Renal cortical epithelial cell (primary cell): ENCODE measurements around the gene KRTAP21-2. TPM values are rescaled to one million over a fixed set of nuclear protein-coding genes. Genes with fewer than 3 reads are reported as not detected.

ENCODE experiments used
- total RNA-seq: library from RNA; depleted of rRNA; stranded (reverse); fragments of >200 nt; gene quantifications from 2 replicates; pipeline ENCODE4 v1.2.3, GENCODE V29; 2014

KRTAP21-2 gene
- total RNA-seq, 1 donor from 2014 or later, result not detected

Other genes with a start within 250 kb of the KRTAP21-2 start
- gene KRTAP19-5, start 245.1 kb downstream of the KRTAP21-2 start, total RNA-seq, result not detected in 2 replicates
- gene KRTAP19-6, start 205.4 kb downstream of the KRTAP21-2 start, total RNA-seq, result not detected in 2 replicates
- gene KRTAP19-7, start 185.9 kb downstream of the KRTAP21-2 start, total RNA-seq, result not detected in 2 replicates
- not detected in 2 replicates for gene KRTAP22-2, start 156.9 kb downstream of the KRTAP21-2 start, total RNA-seq
- not detected in 2 replicates for gene KRTAP6-3, start 154.8 kb downstream of the KRTAP21-2 start, total RNA-seq
- gene KRTAP6-2, start 148.4 kb downstream of the KRTAP21-2 start, total RNA-seq, result not detected in 2 replicates
- not detected in 2 replicates for gene KRTAP22-1, start 146.2 kb downstream of the KRTAP21-2 start, total RNA-seq
- not detected in 2 replicates for gene KRTAP6-1, start 133.3 kb downstream of the KRTAP21-2 start, total RNA-seq
- gene KRTAP20-1, start 130.8 kb downstream of the KRTAP21-2 start, total RNA-seq, result not detected in 2 replicates
- gene KRTAP20-4, start 126.6 kb downstream of the KRTAP21-2 start, total RNA-seq, result not detected in 2 replicates
- gene KRTAP20-2, start 112.1 kb downstream of the KRTAP21-2 start, total RNA-seq, result not detected in 2 replicates
- gene KRTAP20-3, start 104.4 kb downstream of the KRTAP21-2 start, total RNA-seq, result not detected in 2 replicates
- not detected in 2 replicates for gene KRTAP21-3, start 28.5 kb downstream of the KRTAP21-2 start, total RNA-seq
- gene KRTAP21-1, start 8.2 kb upstream of the KRTAP21-2 start, total RNA-seq, result not detected in 2 replicates
- gene KRTAP8-1, start 66.0 kb upstream of the KRTAP21-2 start, total RNA-seq, result not detected in 2 replicates
- gene KRTAP7-1, start 82.5 kb upstream of the KRTAP21-2 start, total RNA-seq, result not detected in 2 replicates
- gene KRTAP11-1, start 134.3 kb upstream of the KRTAP21-2 start, total RNA-seq, result not detected in 2 replicates